Right kidney (tissue), 1 donor: ENCODE data around the gene FCHO2.

Experiments used
- DNase-seq: peaks from one replicate; pipeline ENCODE4 v3.0.0-alpha.2; 2016

FCHO2 gene

DNA sequence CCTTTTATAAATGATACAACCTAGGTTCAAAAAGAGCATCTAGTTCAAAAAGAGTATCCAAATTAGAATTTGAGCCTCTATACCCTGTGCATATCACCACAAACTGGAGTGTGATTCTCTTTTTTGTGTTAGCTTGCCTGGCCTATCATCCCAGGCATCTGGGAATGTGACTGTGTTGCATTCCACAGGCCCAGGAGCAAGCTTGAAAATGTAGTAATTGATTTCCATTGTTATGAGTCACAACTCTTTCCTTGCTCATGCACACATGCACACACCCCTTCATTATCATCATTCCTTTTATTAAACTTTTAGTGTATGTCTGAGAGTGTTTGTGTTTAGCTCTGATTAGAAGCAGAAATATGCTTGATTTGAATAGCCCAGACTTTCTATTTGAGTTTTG lies 75.2 kb downstream of the FCHO2 start:
- DNase-seq, result no peak

DNA sequence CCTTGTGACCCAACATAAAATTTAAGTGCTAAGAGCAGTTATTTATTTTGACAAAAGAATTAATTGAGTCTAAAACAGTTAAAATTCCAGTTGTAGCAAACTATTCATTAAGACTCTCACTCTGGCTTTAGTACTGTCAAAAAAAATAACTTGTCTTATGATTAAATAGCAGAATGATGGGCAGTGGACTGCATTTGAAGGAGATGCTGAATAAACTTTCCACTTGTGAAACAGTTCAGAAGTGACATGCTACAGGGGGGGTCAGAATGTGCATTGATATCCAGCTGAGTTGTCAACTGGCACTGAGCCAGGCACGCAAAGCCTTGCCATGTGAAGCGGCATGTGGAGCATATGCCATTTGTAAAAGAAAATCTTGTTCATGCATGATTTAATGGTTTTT lies 76.0 kb downstream of the FCHO2 start:
- no peak for DNase-seq

DNA sequence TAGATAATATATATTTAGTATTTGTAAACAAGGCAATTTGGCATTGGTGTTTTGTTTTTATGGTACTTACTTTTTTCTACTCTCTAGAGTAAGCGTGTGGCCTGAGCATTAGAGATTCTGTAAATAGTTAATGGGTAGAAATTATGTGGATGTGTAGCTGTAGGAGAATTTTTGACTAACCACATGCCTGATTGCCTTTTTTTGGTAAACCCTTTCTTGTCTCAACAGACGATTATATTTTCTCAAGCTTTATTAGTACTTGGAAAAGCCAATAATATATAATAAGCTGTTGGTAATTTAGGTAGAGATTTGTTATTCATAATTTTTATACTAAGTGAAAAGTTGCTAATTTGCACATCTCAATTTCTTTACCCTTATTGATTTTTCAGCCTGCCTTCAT lies 76.8 kb downstream of the FCHO2 start:
- no peak for DNase-seq

DNA sequence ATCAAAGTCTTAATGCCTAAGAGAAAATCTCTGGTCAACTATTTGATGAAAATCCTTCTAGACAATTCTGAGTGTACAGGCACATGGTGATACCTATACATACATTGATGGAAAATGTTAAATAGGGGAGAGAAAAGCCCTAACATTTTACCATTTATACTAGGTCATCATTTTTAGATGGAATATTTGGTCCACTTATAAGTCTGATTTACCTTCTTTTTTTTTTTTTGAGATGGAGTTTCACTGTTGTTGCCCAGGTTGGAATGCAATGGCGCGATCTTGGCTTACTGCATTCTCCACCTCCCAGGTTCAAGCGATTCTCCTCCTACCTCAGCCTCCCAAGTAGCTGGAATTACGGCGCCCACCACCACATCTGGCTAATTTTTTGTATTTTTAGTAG lies 81.7 kb downstream of the FCHO2 start:
- no peak for DNase-seq

DNA sequence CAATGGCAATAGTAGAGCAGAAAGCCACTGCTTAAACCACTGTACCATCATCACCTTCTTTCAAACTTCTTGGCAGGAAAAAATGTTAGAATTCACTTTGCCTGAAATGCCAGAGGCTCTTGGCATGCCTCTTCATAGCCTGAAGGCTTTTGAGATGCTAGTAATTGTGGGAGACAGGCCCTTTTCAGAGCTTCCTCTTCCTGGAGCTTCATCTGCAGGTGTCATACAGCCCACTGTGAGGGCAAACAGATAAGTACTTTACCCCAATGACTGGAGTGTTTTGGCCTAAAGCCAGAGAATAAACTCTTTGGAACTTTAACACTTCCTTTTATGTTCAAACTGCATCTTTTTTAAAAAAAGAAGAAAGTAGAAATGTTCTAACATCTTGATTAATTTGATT lies 83.2 kb downstream of the FCHO2 start:
- no peak for DNase-seq

DNA sequence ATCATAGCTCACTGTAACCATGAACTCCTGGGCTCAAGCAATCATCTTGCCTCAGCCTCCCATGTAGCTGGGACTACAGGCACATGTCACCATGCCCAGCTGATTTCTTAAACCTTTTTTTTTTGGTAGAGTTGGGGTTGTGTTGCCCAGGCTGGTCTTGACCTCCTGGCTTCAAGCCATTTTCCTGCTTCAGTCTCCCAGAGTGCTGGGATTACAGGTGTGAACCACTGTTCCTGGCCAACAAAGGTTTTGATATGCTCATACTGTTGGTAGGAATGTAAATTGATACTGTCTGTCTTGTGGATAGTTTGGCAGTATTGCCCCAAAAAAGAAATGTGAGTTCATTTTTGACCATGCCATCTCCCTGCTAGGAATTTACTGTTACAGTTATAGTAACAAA lies 87.2 kb downstream of the FCHO2 start:
- no peak for DNase-seq

DNA sequence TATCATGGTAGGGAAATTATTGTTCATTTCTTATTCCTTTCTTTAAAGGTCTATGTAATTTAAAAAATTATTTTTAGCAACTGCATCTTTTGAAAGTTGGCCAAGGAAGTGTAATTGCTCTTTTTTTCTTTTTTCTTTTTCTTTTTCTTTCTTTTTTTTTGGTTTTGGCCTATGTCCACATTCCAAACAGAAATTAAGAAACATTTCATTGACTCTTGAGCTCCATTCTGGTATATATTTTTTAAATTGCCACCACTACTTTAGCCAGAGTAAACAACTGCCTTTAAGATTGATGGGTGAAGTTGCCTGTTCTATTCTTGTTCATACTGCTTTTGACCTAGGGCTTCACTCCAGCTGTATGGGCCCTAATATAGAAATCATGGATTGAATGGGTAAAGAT lies 88.7 kb downstream of the FCHO2 start:
- no peak for DNase-seq

DNA sequence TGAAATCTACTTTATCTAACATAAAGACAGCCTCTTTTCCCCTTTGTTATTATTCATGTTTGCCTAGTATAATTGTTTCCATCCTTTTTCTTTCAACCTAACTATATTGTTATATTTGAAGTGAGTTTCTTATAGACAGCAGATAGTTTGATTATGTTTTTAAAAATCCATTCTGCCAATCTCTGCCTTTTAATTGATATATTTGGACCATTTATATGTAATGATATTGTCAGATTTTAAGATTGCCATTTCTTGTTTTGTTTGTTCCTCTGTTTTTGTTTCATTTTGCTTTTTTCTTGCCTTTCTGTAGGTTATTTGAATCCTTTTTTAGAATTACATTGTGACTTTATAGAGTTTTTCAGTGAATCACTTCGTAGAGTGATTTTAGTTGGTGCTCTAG lies 89.8 kb downstream of the FCHO2 start:
- no peak for DNase-seq

DNA sequence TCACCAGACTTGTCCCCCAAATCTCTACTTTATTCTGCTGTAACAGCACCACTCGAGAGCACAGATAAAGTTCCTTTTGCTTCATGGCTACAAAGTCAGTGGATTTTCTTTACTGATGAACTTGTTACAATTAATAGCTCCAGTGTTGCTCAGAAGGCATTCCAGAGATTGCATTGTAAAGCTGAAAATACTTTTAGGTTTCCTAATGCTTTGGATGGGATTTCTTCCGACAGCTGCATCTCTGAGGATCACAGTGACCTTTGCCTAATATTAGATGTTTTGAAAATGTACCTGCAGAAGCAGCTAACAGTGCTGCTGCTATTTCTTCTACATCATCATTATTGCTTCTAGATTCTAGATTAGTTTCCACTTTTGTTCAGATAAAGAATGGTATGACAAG lies 105.8 kb downstream of the FCHO2 start:
- no peak for DNase-seq

DNA sequence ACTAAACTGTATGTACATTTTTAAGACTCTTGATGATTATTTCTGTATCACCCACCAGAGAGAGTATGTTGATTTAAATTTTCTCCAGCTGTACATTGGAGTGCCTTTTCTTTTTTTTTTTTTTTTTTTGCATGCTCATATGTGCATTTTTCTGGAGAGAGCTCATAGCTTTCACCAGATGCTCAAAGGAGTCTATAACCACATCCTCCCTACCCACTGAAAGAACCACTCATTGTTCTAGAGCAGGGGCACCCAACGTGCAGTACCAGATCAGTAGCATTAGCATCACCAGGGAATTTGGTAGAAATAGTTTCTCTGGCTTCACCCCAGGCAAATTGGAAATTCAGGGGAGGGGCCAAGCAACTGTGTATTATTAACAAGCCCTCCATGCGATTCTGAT lies 110.6 kb downstream of the FCHO2 start:
- no peak for DNase-seq

DNA sequence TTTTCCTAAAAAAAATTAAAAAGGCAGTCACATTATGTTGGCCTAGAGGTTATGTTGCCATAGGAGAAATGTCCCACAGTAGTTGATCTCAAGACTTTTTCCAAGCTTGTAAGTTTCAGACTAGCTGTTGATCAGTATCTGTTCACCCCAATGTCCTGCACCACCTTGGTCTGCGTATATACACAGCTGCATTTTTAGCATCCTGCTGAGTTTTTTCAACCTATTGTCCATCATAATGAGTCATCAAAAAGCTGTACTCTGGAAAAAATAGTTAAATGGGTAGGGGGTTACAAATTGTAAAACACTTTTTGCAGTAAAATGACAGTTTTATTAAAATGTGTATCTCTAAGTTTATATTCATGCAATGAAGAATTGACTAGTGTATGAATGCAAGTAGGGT lies 111.4 kb downstream of the FCHO2 start:
- DNase-seq, result no peak

DNA sequence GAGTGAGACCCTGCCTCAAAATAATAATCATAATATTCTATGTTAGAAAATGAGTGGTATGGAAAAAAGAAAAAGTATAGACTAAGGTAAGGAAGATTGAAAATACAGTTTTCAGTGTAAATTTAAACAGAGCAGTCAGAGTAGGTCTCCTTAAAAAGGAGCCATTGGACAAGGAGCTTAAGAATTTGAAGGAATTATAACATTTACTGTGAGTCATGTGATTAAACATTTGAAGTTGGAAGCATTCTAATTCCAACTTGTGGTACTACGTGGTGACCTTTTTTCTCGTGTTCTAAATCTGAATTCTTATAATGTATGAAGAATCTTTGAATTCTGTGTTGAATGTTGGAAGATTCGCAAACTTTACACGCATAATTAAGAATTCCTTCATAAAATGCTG lies 125.3 kb downstream of the FCHO2 start:
- DNase-seq, result no peak

DNA sequence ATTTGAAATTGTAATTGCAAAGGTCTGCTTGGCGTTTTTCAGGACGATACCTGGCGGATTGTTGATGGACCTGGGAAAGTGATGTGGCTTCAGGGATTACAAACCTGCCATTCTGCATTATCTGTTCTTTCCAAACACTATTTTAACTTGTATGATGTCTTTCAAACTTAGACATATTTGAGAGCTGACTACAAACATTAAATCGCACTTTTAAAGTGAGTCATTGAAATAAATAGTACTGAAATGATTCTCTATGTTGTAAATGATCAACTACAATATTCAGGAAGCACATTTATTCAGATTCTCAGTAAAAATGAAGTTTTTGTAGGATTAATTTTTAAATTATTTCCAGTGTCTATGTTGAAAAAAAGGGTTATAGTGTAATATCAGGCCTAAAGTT lies 132.2 kb downstream of the FCHO2 start:
- DNase-seq, result no peak

DNA sequence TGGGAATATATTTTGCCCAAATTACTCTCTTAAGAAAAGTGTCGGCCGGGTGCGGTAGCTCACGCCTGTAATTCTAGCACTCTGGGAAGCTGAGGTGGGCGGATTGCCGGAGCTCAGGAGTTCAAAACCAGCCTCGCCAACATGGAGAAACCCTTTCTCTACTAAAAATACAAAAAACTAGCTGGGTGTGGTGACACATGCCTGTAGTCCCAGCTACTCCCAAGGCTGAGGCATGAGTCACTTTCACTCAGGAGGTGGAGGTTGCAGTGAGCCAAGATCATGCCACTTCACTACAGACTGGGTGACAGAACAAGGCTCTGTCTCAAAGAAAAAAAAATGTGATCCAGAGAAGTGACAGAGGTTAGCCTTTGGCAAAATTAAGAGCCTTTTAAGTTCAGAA lies 138.1 kb downstream of the FCHO2 start:
- no peak for DNase-seq

DNA sequence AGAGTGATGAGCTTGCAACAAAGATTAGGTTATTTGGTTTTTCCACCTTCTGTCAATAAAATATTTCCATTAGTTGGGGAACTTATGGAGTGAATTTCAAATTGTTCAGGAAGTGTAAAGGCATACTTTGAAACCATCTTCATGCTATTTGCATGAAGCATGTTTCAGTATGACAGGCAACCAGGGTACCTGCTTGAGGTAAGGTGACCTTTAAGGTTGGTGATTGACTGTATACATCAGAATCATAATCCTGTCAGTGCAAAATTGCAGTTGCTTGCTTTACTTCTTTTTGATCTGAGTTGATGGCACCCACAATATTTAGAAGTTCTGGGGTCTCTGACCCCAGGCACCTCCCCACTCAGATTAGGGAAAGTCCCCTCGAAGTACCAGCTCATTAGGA lies 138.6 kb downstream of the FCHO2 start:
- DNase-seq, result no peak

DNA sequence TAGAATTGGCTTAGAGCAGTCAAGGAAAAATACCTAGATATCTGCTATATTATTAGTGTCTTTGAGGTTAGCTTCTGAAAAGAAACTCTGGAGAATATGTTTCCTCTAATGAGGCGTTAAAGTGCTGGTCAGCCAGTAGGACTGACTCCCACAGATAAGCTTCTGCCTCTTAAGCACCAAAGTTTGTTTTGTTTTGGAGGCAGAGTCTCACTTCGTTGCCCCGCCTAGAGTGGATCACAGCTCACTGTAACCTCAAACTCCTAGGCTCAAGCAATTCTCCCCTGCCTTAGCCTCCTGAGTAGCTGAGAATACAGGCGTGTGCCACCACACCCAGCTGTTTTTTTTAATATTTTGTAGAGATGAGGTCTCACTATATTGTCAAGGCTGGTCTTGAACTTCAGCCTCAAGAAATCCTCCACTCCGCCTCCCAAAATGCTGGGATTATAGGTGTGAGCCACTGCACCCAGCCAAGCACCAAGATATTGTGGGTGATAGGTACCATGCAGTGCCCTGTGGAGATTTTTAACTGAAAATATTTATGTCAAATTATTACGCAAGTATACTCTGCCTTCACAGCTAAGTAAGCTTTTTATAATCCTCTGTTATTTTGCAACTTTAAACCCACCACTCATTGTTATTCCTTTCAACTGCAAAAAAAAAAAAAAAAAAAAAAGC lies 139.9 kb downstream of the FCHO2 start:
- no peak for DNase-seq

DNA sequence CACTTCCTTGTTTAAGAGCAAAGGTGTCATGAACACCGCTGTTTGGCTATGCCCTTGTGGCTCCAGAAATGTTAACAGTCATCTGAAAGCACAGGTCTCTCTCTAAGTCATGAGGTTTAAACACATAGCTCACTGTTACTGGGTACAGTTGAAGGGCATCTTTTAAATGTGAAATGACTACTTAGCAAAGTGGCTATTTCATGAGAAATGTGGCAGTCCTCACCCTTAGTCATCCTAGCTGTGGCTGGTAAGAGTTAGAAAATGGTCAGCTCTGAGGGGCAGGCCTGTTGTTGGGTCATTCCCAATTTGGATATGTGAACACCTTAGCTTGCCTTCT lies 140.4 kb downstream of the FCHO2 start:
- DNase-seq, result no peak

DNA sequence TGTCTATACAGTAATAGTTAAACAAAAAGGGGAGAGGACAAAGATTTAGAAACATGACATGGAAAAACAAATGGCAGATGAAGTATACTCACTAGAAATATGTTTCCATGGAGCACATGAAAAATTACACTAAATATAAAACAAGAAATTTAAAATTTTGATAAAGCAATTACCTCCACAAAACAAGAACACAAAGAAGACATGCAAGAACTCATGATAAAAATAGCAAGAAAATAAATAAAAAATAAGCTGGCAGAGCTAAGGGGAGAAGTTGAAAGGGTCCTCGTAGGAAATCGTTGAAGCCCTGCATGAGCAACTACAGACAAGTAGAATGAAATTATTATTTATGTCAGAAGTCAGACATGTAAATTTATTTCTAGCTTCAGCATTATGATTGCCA lies 141.9 kb downstream of the FCHO2 start:
- DNase-seq, result no peak

DNA sequence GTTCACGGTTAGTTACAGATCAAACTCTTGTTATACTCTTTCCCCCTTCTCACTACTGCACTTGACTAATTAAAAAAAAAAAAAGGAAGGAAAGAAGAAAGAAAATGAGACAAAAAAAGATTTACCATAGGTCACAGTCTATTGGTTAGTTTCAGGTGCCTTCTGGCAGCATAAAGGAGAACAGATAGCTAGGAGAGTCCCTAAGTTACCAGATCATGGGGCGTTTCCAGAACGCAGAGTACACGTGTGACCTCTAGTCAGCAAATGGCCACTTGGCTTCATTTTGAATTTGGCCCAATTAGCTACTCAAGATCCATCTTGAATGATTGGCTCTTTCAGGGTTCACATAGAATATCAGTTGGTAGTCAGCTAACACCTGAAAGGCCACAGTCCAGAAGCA lies 144.3 kb downstream of the FCHO2 start:
- no peak for DNase-seq

DNA sequence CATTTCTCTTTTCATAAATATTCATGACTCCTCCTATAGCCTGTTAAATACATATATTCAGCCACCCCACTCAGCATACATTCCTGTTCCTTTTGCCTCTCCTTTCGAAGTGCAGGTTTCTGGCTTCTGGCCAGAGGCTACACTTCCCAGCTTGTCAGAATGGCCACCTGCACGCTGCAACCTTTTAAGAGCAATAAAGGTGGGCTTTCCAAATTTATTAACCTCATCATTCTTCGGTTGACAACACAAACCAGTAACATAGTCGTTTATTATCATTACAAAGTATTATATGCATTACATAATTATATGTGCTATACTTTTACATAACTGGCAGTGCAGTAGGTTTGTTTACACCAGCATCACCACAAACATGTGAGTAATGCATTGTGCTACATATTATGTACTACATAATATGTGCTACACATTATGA lies 148.0 kb downstream of the FCHO2 start:
- DNase-seq, result no peak

DNA sequence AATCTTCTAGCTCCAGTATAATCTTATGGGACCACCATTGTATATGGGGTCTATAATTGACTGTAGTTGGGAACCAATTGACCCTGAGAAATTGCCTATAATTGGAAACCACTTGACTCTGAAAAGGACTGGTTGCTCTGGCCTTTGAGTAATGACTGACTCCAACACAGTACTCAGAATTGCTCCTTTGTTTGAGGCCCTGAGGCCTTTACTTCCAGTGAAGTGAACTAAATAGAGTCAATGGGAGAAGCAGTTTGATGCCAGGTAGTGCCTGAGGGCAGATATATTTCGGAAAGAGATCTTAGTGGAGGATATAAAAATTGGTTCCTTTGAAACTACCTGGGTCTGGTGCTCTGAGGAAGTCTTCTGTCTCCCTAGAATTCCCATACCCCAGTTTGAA lies 148.5 kb downstream of the FCHO2 start:
- no peak for DNase-seq

DNA sequence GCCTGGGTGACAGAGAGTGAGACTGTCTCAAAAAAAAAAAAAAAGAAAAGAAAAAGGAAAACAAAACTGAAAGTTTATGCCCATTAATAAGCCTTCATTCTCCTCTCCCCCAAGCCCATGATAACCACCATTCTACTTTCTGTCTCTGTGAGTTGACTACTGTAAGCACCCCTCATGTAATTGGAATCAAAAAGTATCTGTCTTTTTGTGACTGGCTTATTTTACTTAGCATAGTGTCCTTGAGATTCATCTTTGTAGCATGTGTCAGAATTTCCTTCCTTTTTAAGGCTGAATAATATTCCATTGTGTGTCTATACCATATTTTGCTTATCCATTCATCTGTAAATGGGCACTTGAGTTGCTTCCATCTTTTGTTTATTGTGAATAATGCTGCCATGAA lies 150.5 kb downstream of the FCHO2 start:
- no peak for DNase-seq

DNA sequence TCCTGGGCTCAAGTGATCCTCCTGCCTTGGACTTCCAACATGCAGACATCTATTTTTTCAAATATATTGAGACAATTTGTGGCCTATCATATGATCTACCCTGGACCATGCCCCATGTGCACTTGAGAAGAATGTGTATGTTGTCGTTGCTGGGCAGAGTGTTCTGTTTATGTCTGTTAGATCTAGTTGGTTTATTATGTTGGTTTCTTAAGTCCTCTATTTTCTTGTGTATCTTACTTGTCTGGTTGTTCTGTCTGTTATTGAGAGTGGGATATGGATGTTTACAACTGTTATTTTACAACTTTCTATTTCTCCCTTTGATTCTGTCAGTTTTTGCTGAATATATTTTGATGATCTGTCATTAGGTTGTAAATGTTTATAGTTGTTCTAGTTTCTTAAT lies 154.3 kb downstream of the FCHO2 start:
- no peak for DNase-seq

DNA sequence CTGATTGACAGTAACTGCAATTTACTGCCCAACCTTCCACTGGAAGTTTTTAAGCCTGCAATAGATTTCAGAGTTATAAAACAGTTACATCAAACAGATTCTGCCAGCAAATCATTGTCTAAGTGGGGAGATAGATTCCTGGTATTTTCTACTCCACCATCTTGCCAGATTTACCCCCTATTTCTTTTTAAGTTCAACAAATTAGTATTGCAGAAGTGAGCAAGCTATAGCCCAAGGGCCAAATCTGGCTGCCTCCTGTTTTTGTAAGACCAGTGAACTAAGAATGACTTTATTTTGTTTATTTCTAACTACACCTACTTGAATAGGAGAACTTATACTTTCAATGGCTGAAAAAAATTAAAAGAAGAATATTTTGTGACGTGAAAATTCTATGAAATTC lies 155.7 kb downstream of the FCHO2 start:
- DNase-seq, result no peak

DNA sequence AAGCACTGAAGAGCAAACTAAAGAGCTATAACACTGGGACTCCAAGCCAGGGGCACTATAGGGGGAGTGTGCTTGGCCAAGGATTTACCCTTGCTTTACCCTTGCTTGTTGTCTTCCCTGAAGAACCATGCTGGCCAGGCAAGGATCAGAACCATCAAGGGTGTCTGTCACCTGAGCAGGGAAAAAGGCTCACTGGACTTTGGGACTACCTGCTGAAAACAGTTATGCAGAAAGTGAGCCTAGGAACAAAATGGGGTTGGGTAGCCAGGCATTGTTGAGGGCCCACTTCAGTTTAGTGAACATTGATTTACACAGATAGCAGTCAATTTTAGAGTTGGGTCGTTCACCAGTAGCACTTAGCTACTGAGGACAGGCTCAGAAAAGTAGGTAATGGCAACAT lies 156.5 kb downstream of the FCHO2 start:
- DNase-seq, result no peak
